AG09309 (cell line): ENCODE measurements around the gene SND1.

ENCODE experiments used
- DNase-seq: peaks from one replicate; pipeline ENCODE4 v3.0.0-alpha.2; 2010; ENCODE audit warnings: low read depth
- H3K4me3 ChIP-seq: 2 replicates; pipeline ENCODE4 v1.5.1; 2011; ENCODE audit warnings: mild to moderate bottlenecking, low read depth, low read length, moderate library complexity; ENCODE audit not compliant: control insufficient read depth
- TF ChIP-seq, protein P1 (sequence below): IDR thresholded peaks from 2 replicates; pipeline ENCODE4 v1.5.1; 2011; ENCODE audit warnings: mild to moderate bottlenecking, low read depth, low read length, inconsistent platforms; ENCODE audit not compliant: insufficient read depth, control insufficient read depth; ENCODE audit errors: missing control alignments

Gene SND1

GRCh38 chr7:127680983-127681382 is 29.0 kb downstream of the SND1 start:
- DNase-seq = no peak
- no peak overlapping the region for H3K4me3 ChIP-seq
- TF ChIP-seq, protein P1, sequence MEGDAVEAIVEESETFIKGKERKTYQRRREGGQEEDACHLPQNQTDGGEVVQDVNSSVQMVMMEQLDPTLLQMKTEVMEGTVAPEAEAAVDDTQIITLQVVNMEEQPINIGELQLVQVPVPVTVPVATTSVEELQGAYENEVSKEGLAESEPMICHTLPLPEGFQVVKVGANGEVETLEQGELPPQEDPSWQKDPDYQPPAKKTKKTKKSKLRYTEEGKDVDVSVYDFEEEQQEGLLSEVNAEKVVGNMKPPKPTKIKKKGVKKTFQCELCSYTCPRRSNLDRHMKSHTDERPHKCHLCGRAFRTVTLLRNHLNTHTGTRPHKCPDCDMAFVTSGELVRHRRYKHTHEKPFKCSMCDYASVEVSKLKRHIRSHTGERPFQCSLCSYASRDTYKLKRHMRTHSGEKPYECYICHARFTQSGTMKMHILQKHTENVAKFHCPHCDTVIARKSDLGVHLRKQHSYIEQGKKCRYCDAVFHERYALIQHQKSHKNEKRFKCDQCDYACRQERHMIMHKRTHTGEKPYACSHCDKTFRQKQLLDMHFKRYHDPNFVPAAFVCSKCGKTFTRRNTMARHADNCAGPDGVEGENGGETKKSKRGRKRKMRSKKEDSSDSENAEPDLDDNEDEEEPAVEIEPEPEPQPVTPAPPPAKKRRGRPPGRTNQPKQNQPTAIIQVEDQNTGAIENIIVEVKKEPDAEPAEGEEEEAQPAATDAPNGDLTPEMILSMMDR = no peak

GRCh38 chr7:127682140-127682539 is 30.1 kb downstream of the SND1 start:
- TF ChIP-seq, protein P1 = no peak

DNA sequence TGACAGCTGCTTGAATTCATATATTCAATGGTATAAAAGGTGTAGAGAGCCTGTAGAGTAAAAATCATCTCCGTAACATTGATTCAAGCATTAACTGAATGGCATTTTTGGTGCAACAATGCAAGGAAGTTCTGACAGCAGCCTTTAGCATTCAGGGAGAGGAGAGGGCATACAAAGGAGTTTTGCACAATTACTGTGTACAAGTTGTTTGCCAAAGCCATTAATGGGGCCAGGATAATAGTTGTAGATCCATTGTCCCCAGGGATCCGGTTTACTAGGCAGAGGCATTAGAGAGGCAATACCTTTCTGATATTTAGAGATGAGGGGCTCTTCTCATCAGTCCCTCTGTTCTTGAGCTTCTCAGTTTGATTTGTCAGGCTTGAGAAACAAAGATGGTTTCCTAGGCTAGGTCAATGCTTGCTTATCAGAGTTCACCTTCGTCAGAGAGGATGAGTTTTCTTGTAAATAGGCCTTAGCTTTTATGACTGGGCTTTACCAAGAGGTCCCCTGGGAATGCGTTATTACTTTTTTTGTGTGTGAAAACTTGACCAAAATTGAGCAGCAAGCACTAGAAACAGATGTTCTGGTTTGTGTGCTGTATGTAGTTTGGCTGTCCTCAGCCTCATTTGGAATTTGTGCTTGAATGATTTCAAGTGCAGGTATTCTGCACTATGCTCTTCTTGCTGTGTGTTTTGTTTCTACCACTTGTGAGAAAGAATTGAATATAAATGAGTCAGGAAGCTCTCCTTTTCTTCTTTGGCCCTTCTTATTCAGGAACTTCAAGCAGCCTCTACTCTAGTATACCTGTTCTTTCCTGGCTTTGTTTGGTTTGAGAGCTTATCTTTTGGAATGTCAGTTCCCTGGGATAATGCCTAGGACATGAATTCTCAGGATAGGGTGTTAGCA is 32.0 kb downstream of the SND1 start:
- TF ChIP-seq, protein P1 = no peak
- H3K4me3 ChIP-seq = no peak overlapping the region
- peak; percentile 66 for DNase-seq

More at GRCh38 chr7:127682140-127682539, 30.1 kb downstream of the SND1 start:
- H3K4me3 ChIP-seq = no peak overlapping the region
- DNase-seq = no peak

GRCh38 chr7:127689194-127689772 is 37.3 kb downstream of the SND1 start:
- TF ChIP-seq, protein P1 = no peak
- no peak for DNase-seq
- H3K4me3 ChIP-seq = no peak overlapping the region

DNA sequence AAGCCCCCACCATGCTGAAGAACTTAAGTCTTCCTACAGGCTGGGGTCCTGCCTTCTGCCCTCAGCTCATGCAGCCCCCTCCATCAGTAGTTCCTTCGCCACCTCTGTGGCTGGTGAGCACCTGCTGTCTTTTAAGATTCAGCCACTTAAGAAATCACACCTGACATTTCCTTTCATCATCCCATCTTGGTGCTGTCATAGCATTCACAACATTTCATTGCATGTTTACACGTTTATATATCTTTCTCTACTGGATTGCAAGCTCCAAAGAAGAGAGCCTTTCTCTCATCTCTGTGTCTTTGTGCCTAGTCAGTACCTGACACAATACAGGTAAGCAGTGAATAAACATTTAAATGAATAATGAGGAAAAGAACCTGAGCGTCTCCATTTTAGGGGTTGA is 38.3 kb downstream of the SND1 start:
- DNase-seq = no peak
- TF ChIP-seq, protein P1 = no peak

DNA sequence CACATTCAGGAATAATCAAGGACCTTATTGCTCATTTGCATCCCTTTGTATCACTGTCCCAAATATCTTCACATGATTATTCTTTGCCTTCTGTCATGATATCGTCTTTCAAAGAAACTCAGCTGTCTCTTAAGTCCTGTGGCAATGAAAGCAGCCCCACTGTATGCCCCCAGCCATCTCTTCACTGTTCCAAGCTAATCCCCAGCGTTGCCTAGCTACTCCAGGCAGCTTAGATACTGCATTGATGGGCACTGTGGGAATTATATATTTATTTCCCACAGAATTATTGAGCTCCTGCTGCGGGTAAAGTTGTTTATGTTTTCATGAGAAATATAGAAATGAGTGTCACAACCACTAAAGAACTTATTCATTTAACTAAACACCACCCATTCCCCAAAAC is 38.8 kb downstream of the SND1 start:
- TF ChIP-seq, protein P1 = no peak
- DNase-seq = no peak
- H3K4me3 ChIP-seq = no peak overlapping the region

More for the DNA sequence above, 38.3 kb downstream of the SND1 start:
- H3K4me3 ChIP-seq = no peak overlapping the region
